WI38 (cell line): ENCODE results near the gene PFKFB4.
A peak's percentile ranks its signal among the peaks of the same experiment; 100 is the strongest.

Source experiments
- H3K4me3 ChIP-seq: 2 replicates; pipeline ENCODE4 v1.5.1; 2011; ENCODE audit warnings: low read depth, mild to moderate bottlenecking, control low read depth, low read length
- CTCF ChIP-seq: IDR thresholded peaks from 2 replicates; pipeline ENCODE4 v1.5.1; 2012; ENCODE audit warnings: low read depth, mild to moderate bottlenecking, control low read depth, low read length

Gene PFKFB4

DNA sequence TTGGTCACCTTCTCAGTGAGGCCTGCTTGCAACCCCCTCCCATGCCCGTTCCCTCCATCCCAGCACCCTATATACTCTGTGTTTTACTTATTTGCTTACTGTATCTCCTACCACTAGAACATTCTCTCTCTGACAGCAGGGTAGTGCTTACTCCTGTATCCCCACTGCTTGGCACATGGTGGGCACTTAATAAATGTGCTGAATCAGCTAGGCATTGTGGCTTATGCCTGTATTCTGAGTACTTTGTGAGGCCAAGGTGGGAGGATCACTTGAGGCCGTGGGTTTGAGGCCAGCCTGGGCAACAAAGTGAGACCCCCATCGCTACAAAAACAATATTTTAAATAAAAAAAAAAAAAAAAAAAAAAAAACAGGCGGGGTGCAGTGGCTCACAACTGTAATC is 45.1 kb downstream of the PFKFB4 start:
- no peak for TF ChIP-seq CTCF

GRCh38 chr3:48507256-48508061 is 49.1 kb downstream of the PFKFB4 start:
- TF ChIP-seq CTCF = peak; percentile 19; the same call in 1 of the 2 replicates
- H3K4me3 ChIP-seq = no peak overlapping the region

More for the DNA sequence above, 45.1 kb downstream of the PFKFB4 start:
- H3K4me3 ChIP-seq = no peak overlapping the region

GRCh38 chr3:48505968-48506504 is 50.6 kb downstream of the PFKFB4 start:
- H3K4me3 ChIP-seq = no peak overlapping the region
- TF ChIP-seq CTCF = no peak

DNA sequence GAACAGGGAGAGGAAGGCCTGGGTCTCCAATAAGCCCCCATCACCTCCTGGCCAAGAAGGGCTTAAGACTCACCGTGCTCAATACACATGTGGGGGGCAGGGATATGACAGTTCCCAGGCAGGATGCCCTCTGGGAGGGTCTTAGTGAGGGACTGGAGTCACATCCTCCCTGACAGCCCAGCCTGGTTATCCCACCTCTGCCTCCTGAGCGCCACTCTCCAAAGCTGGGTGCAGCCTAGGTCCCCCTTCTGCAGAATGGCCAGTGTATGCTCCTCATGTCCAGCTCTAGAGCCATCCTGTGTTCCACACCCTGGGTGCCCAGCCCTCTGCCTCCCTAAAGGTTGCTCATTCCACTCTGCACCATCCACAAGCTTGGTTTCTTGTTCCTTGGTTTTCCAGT is 51.5 kb downstream of the PFKFB4 start:
- TF ChIP-seq CTCF = no peak
- H3K4me3 ChIP-seq = no peak overlapping the region

DNA sequence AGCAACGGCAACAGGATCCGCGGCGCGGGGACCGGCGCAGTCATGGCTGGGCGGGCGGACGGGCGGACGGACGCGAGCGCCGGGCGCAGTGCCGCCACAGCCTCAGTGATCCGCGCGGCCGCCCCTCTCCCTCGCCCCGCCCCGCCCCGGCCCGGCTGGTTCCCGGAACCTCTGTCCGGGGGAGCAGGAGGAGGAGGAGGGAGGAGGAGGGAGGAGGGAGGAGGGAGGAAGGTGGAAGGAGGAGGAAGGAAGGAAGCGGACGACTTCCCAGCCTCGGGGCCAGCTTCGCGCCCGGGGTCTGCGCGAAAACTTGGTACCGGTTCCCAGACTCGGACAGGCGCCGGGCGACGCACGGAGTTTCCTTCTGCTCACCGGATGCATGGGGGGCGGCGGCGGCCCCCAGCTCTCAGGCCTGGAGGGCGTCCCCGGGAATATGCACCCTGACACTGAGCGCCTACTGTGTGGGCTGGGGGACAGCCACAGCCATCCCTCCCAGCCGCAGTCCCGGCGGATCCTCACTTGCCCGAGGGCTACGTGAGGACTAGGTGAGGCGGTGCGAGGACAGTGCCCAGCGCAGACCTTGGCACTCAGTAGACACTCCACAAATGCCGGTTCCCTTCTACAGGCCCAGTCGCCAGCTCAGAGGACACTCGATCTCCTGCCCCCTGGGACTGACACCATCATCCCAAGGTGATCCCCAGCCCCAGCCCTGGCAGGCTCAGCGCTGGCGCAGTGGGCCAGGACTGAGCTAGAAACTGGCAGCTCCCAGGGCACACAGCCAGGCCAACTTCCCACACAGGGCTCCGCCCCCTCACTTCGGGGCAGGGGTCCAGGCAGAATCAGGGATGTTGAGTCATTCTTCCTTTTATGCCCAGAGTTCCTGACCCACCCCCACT is 52.3 kb downstream of the PFKFB4 start, which contains the start of gene SHISA5:
Gene SHISA5 (minus strand): TSS at position 124 of the 896 bp plus-strand sequence. CDS start 80 bp downstream, at position 44.
- no peak for TF ChIP-seq CTCF
- peak within 1 kb of the TSS; percentile 73 for H3K4me3 ChIP-seq

- peak overlapping the region; percentile 73 for H3K4me3 ChIP-seq
- no peak for TF ChIP-seq CTCF
These were observed 53.1 kb downstream of the PFKFB4 start for GRCh38 chr3:48503401-48504050.
